Upper lobe of left lung (tissue), 6 donors: ENCODE data around the gene ACP3. TPM values are rescaled to one million over a fixed set of nuclear protein-coding genes. Genes with fewer than 3 reads are reported as not detected.
A peak's percentile ranks its signal among the peaks of the same experiment; 100 is the strongest.

Source experiments
- ATAC-seq, 2 donors: fragments of 200-7000 bp; cut with Tn5 transposase; one replicate each; pipeline ENCODE4 v1.9.1; 2022; ENCODE audit warnings: mild to moderate bottlenecking in 2 of 2, moderate library complexity in 2 of 2; ENCODE audit not compliant: low FRiP score in 2 of 2
- DNase-seq, 2 donors: peaks; one replicate each; pipeline ENCODE4 v3.0.0-alpha.2; 2019 to 2020
- H3K27ac ChIP-seq, 4 donors: fragments of 200-600 bp; sonication (generic); one replicate each; pipeline ENCODE4 v1.5.1; 2016 to 2019
- H3K27me3 ChIP-seq, 4 donors: fragments of 200-600 bp; sonication (generic); one replicate each; pipeline ENCODE4 v1.5.1; 2017 to 2019
- H3K36me3 ChIP-seq, 4 donors: fragments of 200-600 bp; sonication (generic); one replicate each; pipeline ENCODE4 v1.5.1; 2016 to 2019
- H3K4me1 ChIP-seq, 4 donors: fragments of 200-600 bp; sonication (generic); one replicate each; pipeline ENCODE4 v1.5.1; 2018 to 2019
- H3K4me3 ChIP-seq, 4 donors: fragments of 200-600 bp; sonication (generic); one replicate each; pipeline ENCODE4 v1.5.1; 2017 to 2019; ENCODE audit warnings: mild to moderate bottlenecking in 2 of 4, moderate library complexity in 1 of 4
- H3K9me3 ChIP-seq, 4 donors: fragments of 200-600 bp; sonication (generic); one replicate each; pipeline ENCODE4 v1.5.1; 2018 to 2019
- EP300 ChIP-seq, 4 donors: sonication (generic); formaldehyde crosslinking; IDR thresholded peaks; one replicate each; pipeline ENCODE4 v1.5.1; 2017; ENCODE audit warnings: antibody characterized with exemption in 4 of 4, control low read depth in 2 of 4
- POLR2A ChIP-seq, 4 donors: fragments of 450-650 bp; IDR thresholded peaks; one replicate each; pipeline ENCODE4 v1.5.1; 2016 to 2017; ENCODE audit warnings: antibody characterized with exemption in 4 of 4, mild to moderate bottlenecking in 2 of 4
- POLR2AphosphoS5 ChIP-seq, 2 donors: sonication (generic); formaldehyde crosslinking; IDR thresholded peaks; one replicate each; pipeline ENCODE4 v1.5.1; 2017; ENCODE audit warnings: antibody characterized with exemption in 2 of 2
- WGBS, 2 donors: methylation state at CpG; one replicate each; pipeline ENCODE4 v1.1.5; 2017 to 2018; 5-methylcytosine and 5-hydroxymethylcytosine counted together
- total RNA-seq, 6 donors: library from RNA; depleted of rRNA in 4 of 6; stranded (reverse); fragments of >200 nt in 4 of 6; gene quantifications; one replicate each; pipeline versions ENCODE4 v1.1.0 to v1.2.1, GENCODE V29; 2016 to 2021
- TF ChIP-seq, protein P1 (sequence below), 6 experiments: fragments of 450-650 bp in 4 of 6; fragments of 200-600 bp in 2 of 6; sonication (generic) in 2 of 6; IDR thresholded peaks; one replicate each; pipeline ENCODE4 v1.5.1; 2016 to 2019; ENCODE audit warnings: antibody characterized with exemption in 6 of 6
- donor health status: DM: no; HTN: no; CAD: no; lungs with moderate emphysema.
- donor health status: DM: no; HTN: yes; CAD: no; lungs with severe emphysema.

Gene ACP3
- total RNA-seq, 6 donors from 2014 or later: 8.8 to 21.6 (median 15.4) TPM

DNA sequence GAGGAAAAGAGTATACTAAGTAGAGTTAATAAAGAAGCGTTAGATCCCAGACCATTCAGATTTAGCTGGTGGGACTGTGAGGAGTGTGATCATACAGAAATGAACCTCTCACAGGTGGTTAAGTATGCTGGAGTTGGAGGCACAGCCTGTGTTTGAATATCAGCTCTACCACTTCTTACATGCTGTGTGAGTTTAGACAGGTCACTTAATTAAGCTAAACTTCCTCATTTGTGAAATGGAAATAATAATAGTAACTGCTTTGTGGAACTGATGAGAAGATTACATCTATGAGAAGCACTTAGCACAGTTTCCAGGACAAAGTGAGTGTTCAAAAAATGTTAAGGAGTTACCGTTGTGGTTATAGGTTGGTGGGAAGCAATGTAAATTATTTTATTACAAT, 8.4 kb downstream of the ACP3 start:
- peaks cover 0 to 11% (median 8%) of the 10 kb centered on the region in 4 donors for H3K4me1 ChIP-seq
- peak overlapping the region; percentile 27 to 79 (median 62) for H3K27ac ChIP-seq
- DNase-seq (no peak), ATAC-seq (peak in 1 of 2 donors; percentile 77)
- H3K27me3 ChIP-seq: no peaks in the 10 kb centered on the region
- H3K9me3 ChIP-seq: no peaks in the 10 kb centered on the region
- TF ChIP-seq, protein P1, sequence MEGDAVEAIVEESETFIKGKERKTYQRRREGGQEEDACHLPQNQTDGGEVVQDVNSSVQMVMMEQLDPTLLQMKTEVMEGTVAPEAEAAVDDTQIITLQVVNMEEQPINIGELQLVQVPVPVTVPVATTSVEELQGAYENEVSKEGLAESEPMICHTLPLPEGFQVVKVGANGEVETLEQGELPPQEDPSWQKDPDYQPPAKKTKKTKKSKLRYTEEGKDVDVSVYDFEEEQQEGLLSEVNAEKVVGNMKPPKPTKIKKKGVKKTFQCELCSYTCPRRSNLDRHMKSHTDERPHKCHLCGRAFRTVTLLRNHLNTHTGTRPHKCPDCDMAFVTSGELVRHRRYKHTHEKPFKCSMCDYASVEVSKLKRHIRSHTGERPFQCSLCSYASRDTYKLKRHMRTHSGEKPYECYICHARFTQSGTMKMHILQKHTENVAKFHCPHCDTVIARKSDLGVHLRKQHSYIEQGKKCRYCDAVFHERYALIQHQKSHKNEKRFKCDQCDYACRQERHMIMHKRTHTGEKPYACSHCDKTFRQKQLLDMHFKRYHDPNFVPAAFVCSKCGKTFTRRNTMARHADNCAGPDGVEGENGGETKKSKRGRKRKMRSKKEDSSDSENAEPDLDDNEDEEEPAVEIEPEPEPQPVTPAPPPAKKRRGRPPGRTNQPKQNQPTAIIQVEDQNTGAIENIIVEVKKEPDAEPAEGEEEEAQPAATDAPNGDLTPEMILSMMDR (IDR thresholded peaks at IDR 0.05): no peak
- TF ChIP-seq EP300 (IDR thresholded peaks at IDR 0.05): peak in 1 of 4 donors; percentile 13
- no peak for TF ChIP-seq POLR2A (IDR thresholded peaks at IDR 0.05)
- TF ChIP-seq POLR2AphosphoS5 (IDR thresholded peaks at IDR 0.05): no peak
- WGBS, 2 donors: 51 to 60% methylated on average over 2 of the region's 2 CpGs
- no peak overlapping the region for H3K4me3 ChIP-seq
- H3K36me3 ChIP-seq: no peaks in the 10 kb centered on the region

DNA sequence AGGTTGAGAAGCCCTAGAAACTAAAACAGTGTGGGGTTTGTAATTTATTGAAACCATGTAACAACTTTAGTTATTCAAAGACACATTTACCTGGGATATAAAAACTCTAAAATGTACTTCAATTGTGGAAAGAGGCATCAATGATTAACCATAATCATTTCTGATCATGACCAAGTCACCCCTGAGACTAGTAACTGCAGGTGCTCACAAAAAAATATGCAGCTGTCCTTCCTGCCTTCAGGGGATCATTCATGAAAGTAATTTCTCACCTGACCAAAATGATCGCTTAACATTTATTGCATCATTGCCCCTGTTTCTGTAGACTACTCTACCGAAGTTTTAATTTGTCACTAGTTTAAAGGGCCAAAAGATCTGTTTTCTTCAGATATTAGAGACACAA, 9.0 kb downstream of the ACP3 start:
- TF ChIP-seq, protein P1 (IDR thresholded peaks at IDR 0.05): no peak
- no peaks in the 10 kb centered on the region for H3K36me3 ChIP-seq
- no peak overlapping the region for H3K4me3 ChIP-seq
- peak overlapping the region; percentile 27 to 79 (median 62) for H3K27ac ChIP-seq
- H3K9me3 ChIP-seq: no peaks in the 10 kb centered on the region
- DNase-seq: no peak
- H3K27me3 ChIP-seq: no peaks in the 10 kb centered on the region
- WGBS, 2 donors: 57 to 59% methylated on average over 2 of the region's 2 CpGs
- peaks cover 0 to 11% (median 7%) of the 10 kb centered on the region in 4 donors for H3K4me1 ChIP-seq
- ATAC-seq: no peak

DNA sequence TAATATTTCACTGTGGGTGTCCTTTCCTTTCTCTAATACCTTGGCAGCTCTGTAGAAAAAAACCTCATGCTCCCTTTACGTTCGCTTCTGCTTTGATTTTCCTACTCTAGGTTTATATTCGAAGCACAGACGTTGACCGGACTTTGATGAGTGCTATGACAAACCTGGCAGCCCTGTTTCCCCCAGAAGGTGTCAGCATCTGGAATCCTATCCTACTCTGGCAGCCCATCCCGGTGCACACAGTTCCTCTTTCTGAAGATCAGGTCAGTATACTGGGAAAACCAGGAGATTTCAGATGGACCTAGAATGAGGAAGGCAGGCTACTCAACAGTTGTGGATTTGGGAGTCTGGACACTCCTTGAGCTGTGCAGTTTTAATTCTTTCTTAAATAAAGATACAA, 14.9 kb downstream of the ACP3 start:
- TF ChIP-seq POLR2A (IDR thresholded peaks at IDR 0.05): no peak
- TF ChIP-seq EP300 (IDR thresholded peaks at IDR 0.05): no peak
- TF ChIP-seq, protein P1 (IDR thresholded peaks at IDR 0.05): no peak
- no peak for TF ChIP-seq POLR2AphosphoS5 (IDR thresholded peaks at IDR 0.05)
- WGBS, 2 donors: 83 to 87% methylated on average over 6 of the region's 6 CpGs
- H3K4me3 ChIP-seq: no peak overlapping the region
- H3K9me3 ChIP-seq: no peaks in the 10 kb centered on the region
- peak overlapping the region in 2 of 4 donors; percentile 31 to 49 for H3K27ac ChIP-seq
- H3K36me3 ChIP-seq: no peaks in the 10 kb centered on the region
- peaks cover 0 to 9% (median under 1%) of the 10 kb centered on the region in 4 donors for H3K4me1 ChIP-seq
- H3K27me3 ChIP-seq: no peaks in the 10 kb centered on the region
- DNase-seq (no peak), ATAC-seq (no peak)

DNA sequence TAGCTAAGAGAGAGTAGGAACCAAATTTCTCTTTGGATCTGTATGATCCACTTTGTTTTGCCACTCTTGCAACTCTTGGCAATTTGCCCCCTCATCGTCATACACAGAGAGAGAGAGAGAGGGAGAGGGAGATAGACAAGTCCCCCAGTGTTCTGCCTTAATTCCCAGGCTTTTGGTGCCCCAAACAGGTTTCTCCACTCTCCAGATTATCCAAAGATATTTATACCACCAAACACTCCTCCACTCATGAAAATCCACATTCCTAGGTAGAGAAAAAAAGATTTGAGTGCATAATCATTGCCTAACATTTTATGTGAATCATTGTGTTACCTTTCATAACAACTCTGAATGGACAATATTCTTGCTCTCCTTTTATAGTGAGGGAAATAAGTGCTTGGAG, 15.3 kb downstream of the ACP3 start:
- H3K4me1 ChIP-seq: peaks cover 0 to 9% (median 2%) of the 10 kb centered on the region in 4 donors
- TF ChIP-seq, protein P1 (IDR thresholded peaks at IDR 0.05): no peak
- TF ChIP-seq POLR2A (IDR thresholded peaks at IDR 0.05): no peak
- no peak for TF ChIP-seq POLR2AphosphoS5 (IDR thresholded peaks at IDR 0.05)
- no peak for TF ChIP-seq EP300 (IDR thresholded peaks at IDR 0.05)
- H3K9me3 ChIP-seq: no peaks in the 10 kb centered on the region
- DNase-seq: no peak
- 34 to 56% methylated on average over 1 of the region's 1 CpG for WGBS, 2 donors
- H3K36me3 ChIP-seq: no peaks in the 10 kb centered on the region
- ATAC-seq: peak in 1 of 2 donors; percentile 59
- H3K27ac ChIP-seq: peak overlapping the region in 2 of 4 donors; percentile 31 to 49
- H3K4me3 ChIP-seq: no peak overlapping the region
- no peaks in the 10 kb centered on the region for H3K27me3 ChIP-seq

DNA sequence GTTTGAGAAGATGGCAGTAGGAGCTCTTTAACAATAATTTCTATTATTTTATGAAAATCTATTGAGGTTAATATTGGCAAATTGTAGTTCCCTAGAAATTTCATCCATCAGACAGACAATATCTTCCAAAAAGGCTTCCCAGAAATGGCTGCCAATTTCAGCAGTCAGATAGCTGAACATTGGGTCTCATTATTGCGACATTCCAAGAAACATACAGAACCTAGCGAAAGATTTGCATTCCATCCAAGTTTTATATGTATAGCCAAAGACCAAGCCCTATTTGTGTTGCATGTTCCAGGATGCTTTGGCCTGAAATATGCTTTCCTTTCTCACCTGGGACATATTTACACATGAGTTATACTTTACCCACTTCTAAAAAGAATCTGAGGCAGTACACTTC, 24.5 kb downstream of the ACP3 start:
- no peak for DNase-seq
- ATAC-seq: no peak
- Histone ChIP-seq H3K27ac (no peak overlapping the region), H3K4me3 (no peak overlapping the region), H3K4me1 (peaks cover 0 to 18% (median 15%) of the 10 kb centered on the region in 4 donors), H3K36me3 (no peaks in the 10 kb centered on the region), H3K9me3 (no peaks in the 10 kb centered on the region), H3K27me3 (no peaks in the 10 kb centered on the region)
- 71 to 83% methylated on average over 2 of the region's 2 CpGs for WGBS, 2 donors
- TF ChIP-seq EP300 (IDR thresholded peaks at IDR 0.05) (no peak), POLR2A (IDR thresholded peaks at IDR 0.05) (no peak), POLR2AphosphoS5 (IDR thresholded peaks at IDR 0.05) (no peak)
- TF ChIP-seq, protein P1 (IDR thresholded peaks at IDR 0.05): no peak
